Caco-2 (cell line): ENCODE measurements around the gene SERPINI2. TPM values are rescaled to one million over a fixed set of nuclear protein-coding genes. Genes with fewer than 3 reads are reported as not detected.

Experiments
- BruUV-seq: library from RNA; stranded (reverse); fragments of 400-500 nt; replicated peaks from 2 replicates; lab custom pipeline; 2021; lab: Mats Ljungman, UMichigan
- CTCF ChIA-PET: fragments of 300-600 bp; sonication (Branson Sonifier 250); formaldehyde crosslinking; loops from one replicate; lab custom pipeline; 2022; ENCODE audit warnings: antibody characterized with exemption; lab: Charles Lee
- POLR2A ChIA-PET: fragments of 300-600 bp; sonication (Branson Sonifier 250); formaldehyde crosslinking; loops from one replicate; lab custom pipeline; 2022; ENCODE audit warnings: antibody characterized with exemption; lab: Charles Lee
- DNase-seq, 2 experiments: peaks; one replicate each; pipeline versions ENCODE4 v3.0.0 to v3.0.0-alpha.2; 2020 to 2022
- H3K27me3 ChIP-seq: replicated peaks from 2 replicates; pipeline ENCODE4 v1.6.0; 2011; ENCODE audit warnings: low read length; ENCODE audit not compliant: control insufficient read depth, insufficient read depth
- H3K36me3 ChIP-seq: 2 replicates; pipeline ENCODE4 v1.5.1; 2011; ENCODE audit warnings: low read length; ENCODE audit not compliant: control insufficient read depth, insufficient read depth
- H3K4me1 ChIP-seq: fragments of 250-450 bp; sonication (Bioruptor Pico); 2 replicates; pipeline ENCODE4 v1.5.1; 2020; ENCODE audit warnings: mild to moderate bottlenecking
- H3K4me3 ChIP-seq: 2 replicates; pipeline ENCODE4 v1.5.1; 2011; ENCODE audit warnings: low read depth, mild to moderate bottlenecking, control low read depth, low read length
- H3K9me3 ChIP-seq: fragments of 250-450 bp; sonication (Bioruptor Pico); 2 replicates; pipeline ENCODE4 v1.5.1; 2020; ENCODE audit warnings: mild to moderate bottlenecking, moderate library complexity
- H3K27ac Mint-ChIP-seq: one replicate; pipeline ENCODE4 v1.8.0; 2022; ENCODE audit warnings: mixed read lengths; ENCODE audit not compliant: unreplicated experiment
- H3K27me3 Mint-ChIP-seq: one replicate; pipeline ENCODE4 v1.8.0; 2022; ENCODE audit warnings: mixed read lengths; ENCODE audit not compliant: insufficient read depth, unreplicated experiment
- H3K36me3 Mint-ChIP-seq: one replicate; pipeline ENCODE4 v1.8.0; 2022; ENCODE audit warnings: mild to moderate bottlenecking, mixed read lengths; ENCODE audit not compliant: insufficient read depth, unreplicated experiment
- H3K4me1 Mint-ChIP-seq: one replicate; pipeline ENCODE4 v1.8.0; 2022; ENCODE audit warnings: low read depth, mixed read lengths; ENCODE audit not compliant: unreplicated experiment
- H3K4me3 Mint-ChIP-seq: one replicate; pipeline ENCODE4 v1.8.0; 2022; ENCODE audit warnings: mild to moderate bottlenecking, moderate library complexity, mixed read lengths; ENCODE audit not compliant: unreplicated experiment
- H3K9me3 Mint-ChIP-seq: one replicate; pipeline ENCODE4 v1.8.0; 2022; ENCODE audit warnings: mixed read lengths; ENCODE audit not compliant: unreplicated experiment
- intact Hi-C: fragments of 100-400 bp; cut with micrococcal nuclease; formaldehyde crosslinking; loops from one replicate; pipeline ENCODE4 v1.10.0; 2022; ENCODE audit not compliant: unreplicated experiment
- total RNA-seq: library from RNA; stranded (reverse); gene quantifications from 2 replicates; pipeline ENCODE4 v1.2.3, GENCODE V29; 2022
- TF ChIP-seq, protein P1 (sequence below), 2 experiments: fragments of 200-600 bp in 1 of 2; IDR thresholded peaks; 1 replicate in 1 of 2; 2 replicates in 1 of 2; pipeline versions ENCODE4 v1.5.1 to v1.8.0; 2011 to 2022; ENCODE audit warnings: antibody characterized with exemption in 1 of 2, control low read depth in 1 of 2, inconsistent platforms in 1 of 2, low read depth in 1 of 2, low read length in 1 of 2, mild to moderate bottlenecking in 1 of 2, moderate library complexity in 1 of 2; ENCODE audit not compliant: insufficient read depth in 1 of 2, severe bottlenecking in 1 of 2, unreplicated experiment in 1 of 2

Gene SERPINI2
- total RNA-seq, 1 experiment from 2014 or later = not detected

DNA sequence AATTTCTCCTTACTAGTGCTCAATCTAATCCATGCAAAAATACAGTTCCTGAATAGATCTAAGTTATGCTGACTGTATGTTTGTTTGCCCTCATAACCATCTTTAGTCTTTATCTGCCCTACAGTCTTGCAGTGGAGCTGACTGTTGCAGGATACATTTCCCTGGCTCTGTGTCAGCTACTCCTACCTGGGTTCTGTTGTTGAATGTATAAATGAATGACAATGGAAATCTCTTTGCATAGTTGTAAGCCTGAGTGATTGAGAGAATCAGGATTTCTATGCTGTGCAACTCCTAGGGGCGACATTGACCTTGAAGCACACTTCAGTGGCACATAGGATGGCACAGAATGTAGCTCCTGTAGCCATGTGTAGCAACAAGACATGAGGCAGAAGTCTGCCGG lies 77.8 kb downstream of the SERPINI2 start:
- peaks cover 6% of the 10 kb centered on the region for H3K27me3 Mint-ChIP-seq
- H3K9me3 Mint-ChIP-seq = no peaks in the 10 kb centered on the region
- H3K4me3 Mint-ChIP-seq = no peak overlapping the region
- H3K27me3 ChIP-seq = no peaks in the 10 kb centered on the region
- H3K9me3 ChIP-seq = no peaks in the 10 kb centered on the region
- no peaks in the 10 kb centered on the region for H3K4me1 ChIP-seq
- DNase-seq = no peak
- H3K4me1 Mint-ChIP-seq = no peaks in the 10 kb centered on the region
- TF ChIP-seq, protein P1, sequence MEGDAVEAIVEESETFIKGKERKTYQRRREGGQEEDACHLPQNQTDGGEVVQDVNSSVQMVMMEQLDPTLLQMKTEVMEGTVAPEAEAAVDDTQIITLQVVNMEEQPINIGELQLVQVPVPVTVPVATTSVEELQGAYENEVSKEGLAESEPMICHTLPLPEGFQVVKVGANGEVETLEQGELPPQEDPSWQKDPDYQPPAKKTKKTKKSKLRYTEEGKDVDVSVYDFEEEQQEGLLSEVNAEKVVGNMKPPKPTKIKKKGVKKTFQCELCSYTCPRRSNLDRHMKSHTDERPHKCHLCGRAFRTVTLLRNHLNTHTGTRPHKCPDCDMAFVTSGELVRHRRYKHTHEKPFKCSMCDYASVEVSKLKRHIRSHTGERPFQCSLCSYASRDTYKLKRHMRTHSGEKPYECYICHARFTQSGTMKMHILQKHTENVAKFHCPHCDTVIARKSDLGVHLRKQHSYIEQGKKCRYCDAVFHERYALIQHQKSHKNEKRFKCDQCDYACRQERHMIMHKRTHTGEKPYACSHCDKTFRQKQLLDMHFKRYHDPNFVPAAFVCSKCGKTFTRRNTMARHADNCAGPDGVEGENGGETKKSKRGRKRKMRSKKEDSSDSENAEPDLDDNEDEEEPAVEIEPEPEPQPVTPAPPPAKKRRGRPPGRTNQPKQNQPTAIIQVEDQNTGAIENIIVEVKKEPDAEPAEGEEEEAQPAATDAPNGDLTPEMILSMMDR (IDR thresholded peaks at IDR 0.05; ENCODE audit: insufficient read depth in 1 of 2, low read depth in 1 of 2, low read length in 1 of 2, severe bottlenecking in 1 of 2, unreplicated experiment in 1 of 2) = no peak
- H3K27ac Mint-ChIP-seq = no peak overlapping the region
- no peaks in the 10 kb centered on the region for H3K36me3 Mint-ChIP-seq
- BruUV-seq = no TSS peak
- intact Hi-C loops = no loop called here
- ChIA-PET POLR2A (no interaction called here), CTCF (no interaction called here)
- H3K36me3 ChIP-seq = no peaks in the 10 kb centered on the region
- no peak overlapping the region for H3K4me3 ChIP-seq

DNA sequence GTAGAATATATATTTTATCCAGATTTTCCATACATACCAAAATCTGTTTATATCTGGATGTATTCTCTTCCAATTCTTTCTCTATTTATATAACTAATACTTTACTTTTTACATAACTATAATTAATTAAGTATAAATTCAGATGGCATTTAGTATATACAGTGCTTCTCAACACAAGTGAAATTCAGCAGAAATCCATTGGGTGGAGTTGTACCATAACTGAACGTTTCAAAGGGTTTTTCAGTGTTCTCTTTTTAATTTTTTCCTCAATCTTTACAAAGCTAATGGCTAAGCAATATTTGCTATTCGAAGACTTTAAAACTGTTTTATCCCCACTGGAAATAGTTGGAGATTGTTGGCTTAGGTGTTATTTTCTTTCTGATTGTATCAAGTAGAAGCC lies 79.8 kb downstream of the SERPINI2 start:
- CTCF ChIA-PET = no interaction called here
- Histone ChIP-seq H3K36me3 (no peaks in the 10 kb centered on the region), H3K4me1 (no peaks in the 10 kb centered on the region), H3K4me3 (no peak overlapping the region), H3K9me3 (no peaks in the 10 kb centered on the region), H3K27me3 (no peaks in the 10 kb centered on the region)
- POLR2A ChIA-PET = no interaction called here
- H3K27me3 Mint-ChIP-seq = peaks cover 3% of the 10 kb centered on the region
- no peak overlapping the region for H3K27ac Mint-ChIP-seq
- intact Hi-C loops = loop anchor here (2.0 to 5.0 kb wide), 2 partner anchors 348 to 647 kb away; no protein-coding TSS in a partner anchor
- no peaks in the 10 kb centered on the region for H3K9me3 Mint-ChIP-seq
- H3K4me1 Mint-ChIP-seq = no peaks in the 10 kb centered on the region
- TF ChIP-seq, protein P1 (IDR thresholded peaks at IDR 0.05; ENCODE audit: insufficient read depth in 1 of 2, low read depth in 1 of 2, low read length in 1 of 2, severe bottlenecking in 1 of 2, unreplicated experiment in 1 of 2) = peak in 1 of 2 experiments; percentile 19
- BruUV-seq = no TSS peak
- no peaks in the 10 kb centered on the region for H3K36me3 Mint-ChIP-seq
- H3K4me3 Mint-ChIP-seq = no peak overlapping the region
- no peak for DNase-seq

Other genes starting within 250 kb of the SERPINI2 start
- gene ZBBX, start 93.7 kb downstream of the SERPINI2 start, total RNA-seq = not detected in 2 replicates
- gene WDR49, start 179.9 kb upstream of the SERPINI2 start, total RNA-seq = 0.32 and 0.51 TPM in 2 replicates